B cell (primary cell): Measurements from ENCODE around the gene CACNB4. TPM values are rescaled to one million over a fixed set of nuclear protein-coding genes. Genes with fewer than 3 reads are reported as not detected.

Experiments used
- ATAC-seq: fragments of 200-7000 bp; cut with Tn5 transposase; one replicate; pipeline ENCODE4 v1.10.0; 2021; ENCODE audit warnings: low read depth, mild to moderate bottlenecking, moderate number of reproducible peaks, moderate library complexity
- CTCF ChIA-PET: fragments of 350-600 bp; sonication (Branson Sonifier 250); formaldehyde crosslinking; loops from one replicate; lab custom pipeline; 2021; ENCODE audit warnings: antibody characterized with exemption, inconsistent platforms; lab: Charles Lee
- POLR2A ChIA-PET: fragments of 350-600 bp; sonication (Branson Sonifier 250); formaldehyde crosslinking; loops from one replicate; lab custom pipeline; 2021; ENCODE audit warnings: antibody characterized with exemption; lab: Charles Lee
- DNase-seq: peaks from one replicate; pipeline ENCODE4 v3.0.0; 2013
- H2AFZ ChIP-seq: 2 replicates; pipeline ENCODE4 v1.6.1; 2012; ENCODE audit warnings: mild to moderate bottlenecking, low read depth, low read length; ENCODE audit not compliant: insufficient read depth, poor library complexity, severe bottlenecking
- H3K27ac ChIP-seq, 2 donors: 1 replicate in 1 of 2; 2 replicates in 1 of 2; pipeline ENCODE4 v1.5.1; 2012 to 2013; ENCODE audit warnings: low read length in 2 of 2, mild to moderate bottlenecking in 2 of 2, moderate library complexity in 1 of 2
- H3K27me3 ChIP-seq, 4 experiments: fragments of 200-600 bp in 1 of 4; sonication (generic) in 1 of 4; replicated peaks in 1 of 4; 1 replicate in 2 of 4; 2 replicates in 2 of 4; pipeline versions ENCODE4 v1.6.1 to v1.7.0; 2013 to 2016; ENCODE audit warnings: low read length in 3 of 4, mild to moderate bottlenecking in 2 of 4, mixed read lengths in 1 of 4, moderate library complexity in 1 of 4; ENCODE audit not compliant: insufficient read depth in 4 of 4, control insufficient read depth in 3 of 4; ENCODE audit errors: control extremely low read depth in 1 of 4
- H3K36me3 ChIP-seq, 2 experiments: replicated peaks in 1 of 2; 1 replicate in 1 of 2; 2 replicates in 1 of 2; pipeline versions ENCODE4 v1.6.1 to v1.7.1; 2013; ENCODE audit warnings: low read length in 1 of 2; ENCODE audit not compliant: insufficient read depth in 2 of 2, control insufficient read depth in 1 of 2; ENCODE audit errors: control extremely low read depth in 1 of 2, extremely low read depth in 1 of 2
- H3K4me1 ChIP-seq, 2 donors: fragments of 200-600 bp in 1 of 2; sonication (generic) in 1 of 2; 1 replicate in 1 of 2; 2 replicates in 1 of 2; pipeline versions ENCODE4 v1.5.1 to v1.6.1; 2013 to 2017; ENCODE audit warnings: low read length in 2 of 2; ENCODE audit not compliant: control insufficient read depth in 2 of 2, insufficient read depth in 2 of 2
- H3K4me2 ChIP-seq: replicated peaks from 2 replicates; pipeline ENCODE3; 2012; ENCODE audit warnings: mild to moderate bottlenecking, low read depth, low read length; ENCODE audit not compliant: poor library complexity, severe bottlenecking
- H3K4me3 ChIP-seq, 5 experiments: fragments of 200-600 bp in 1 of 5; sonication (generic) in 1 of 5; 1 replicate in 3 of 5; 2 replicates in 2 of 5; pipeline versions ENCODE4 v1.5.1 to v1.7.0; 2011 to 2016; ENCODE audit warnings: low read length in 4 of 5, mild to moderate bottlenecking in 4 of 5, low read depth in 2 of 5, control low read depth in 1 of 5, moderate library complexity in 1 of 5; ENCODE audit not compliant: insufficient read depth in 1 of 5; ENCODE audit errors: control extremely low read depth in 1 of 5, extremely low read depth in 1 of 5
- H3K79me2 ChIP-seq: fragments of 200-600 bp; sonication (generic); one replicate; pipeline ENCODE4 v1.6.0; 2016; ENCODE audit warnings: low read length; ENCODE audit not compliant: control insufficient read depth, insufficient read depth
- H3K9ac ChIP-seq: fragments of 200-600 bp; sonication (generic); 2 replicates; pipeline ENCODE4 v1.6.1; 2017; ENCODE audit warnings: mild to moderate bottlenecking, low read length, moderate library complexity
- H3K9me3 ChIP-seq, 3 donors: one replicate each; pipeline versions ENCODE4 v1.6.1 to v1.7.1; 2013; ENCODE audit warnings: low read length in 2 of 3; ENCODE audit not compliant: control insufficient read depth in 2 of 3, insufficient read depth in 1 of 3; ENCODE audit errors: control extremely low read depth in 1 of 3
- H4K20me1 ChIP-seq: 2 replicates; pipeline ENCODE4 v1.6.0; 2012; ENCODE audit warnings: mild to moderate bottlenecking, low read length; ENCODE audit not compliant: insufficient read depth, control insufficient read depth, poor library complexity, severe bottlenecking
- H3K27ac Mint-ChIP-seq: one replicate; pipeline ENCODE4 v1.8.0; 2021; ENCODE audit warnings: mixed read lengths
- H3K27me3 Mint-ChIP-seq: one replicate; pipeline ENCODE4 v1.8.0; 2021; ENCODE audit warnings: mixed read lengths
- H3K4me1 Mint-ChIP-seq: one replicate; pipeline ENCODE4 v1.8.0; 2021; ENCODE audit warnings: mixed read lengths
- H3K4me3 Mint-ChIP-seq: one replicate; pipeline ENCODE4 v1.8.0; 2021; ENCODE audit warnings: mixed read lengths
- H3K9me3 Mint-ChIP-seq: one replicate; pipeline ENCODE4 v1.8.0; 2022; ENCODE audit warnings: mixed read lengths; ENCODE audit not compliant: insufficient read depth
- EZH2 ChIP-seq: IDR thresholded peaks from 2 replicates; pipeline ENCODE4 v1.6.1; 2012; ENCODE audit warnings: borderline replicate concordance, low read depth, mild to moderate bottlenecking, moderate library complexity, low read length; ENCODE audit not compliant: insufficient read depth, poor library complexity, severe bottlenecking
- WGBS: methylation state at CpG from one replicate; pipeline ENCODE4 v1.1.5; 2013; ENCODE audit warnings: missing lambda C conversion rate; ENCODE audit not compliant: insufficient coverage; 5-methylcytosine and 5-hydroxymethylcytosine counted together
- intact Hi-C: fragments of 100-400 bp; cut with micrococcal nuclease; formaldehyde crosslinking; loops from one replicate; pipeline ENCODE4 v1.10.0; 2022
- polyA plus RNA-seq: library from polyadenylated mRNA; depleted of rRNA; stranded (reverse); fragments of >200 nt; gene quantifications from 2 replicates; pipeline ENCODE4 v1.2.3, GENCODE V29; 2012
- total RNA-seq, 2 donors: library from RNA; stranded (reverse); fragments of 120-200 nt in 1 of 2; gene quantifications; 1 replicate in 1 of 2; 2 replicates in 1 of 2; pipeline versions ENCODE4 v1.2.3 to v1.2.4, GENCODE V29; 2013 to 2022
- TF ChIP-seq, protein P1 (sequence below): fragments of 200-600 bp; IDR thresholded peaks from one replicate; pipeline ENCODE4 v1.8.0; 2022; ENCODE audit warnings: antibody characterized with exemption, mild to moderate bottlenecking

Gene CACNB4
- total and polyA plus RNA-seq, 2 donors (not counting 1 experiment from before 2014, with no cell fraction given): 0.12 to 1.4 TPM

DNA sequence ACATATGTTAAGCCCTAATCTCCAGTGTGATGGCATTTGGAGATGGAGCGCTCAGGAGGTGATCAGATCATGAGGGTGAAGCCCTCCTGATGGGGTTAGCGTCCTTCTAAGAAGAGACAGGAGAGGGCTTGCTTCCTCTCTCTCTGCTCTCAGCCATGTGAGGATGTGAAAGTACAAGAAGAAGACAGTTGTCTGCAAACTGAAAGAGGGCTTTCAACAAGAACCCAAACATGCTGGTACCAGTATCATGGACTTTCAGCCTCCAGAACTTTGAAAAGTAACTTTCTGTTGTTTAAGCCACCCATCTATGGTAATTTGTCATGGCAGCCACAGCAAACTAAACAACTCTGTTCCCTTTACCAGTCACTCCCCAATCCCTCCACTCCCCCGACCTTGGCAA is 47.4 kb downstream of the CACNB4 start:
- WGBS: no CpG with 5 or more reads among the region's 3 CpGs
- H3K79me2 ChIP-seq: no peaks in the 10 kb centered on the region
- Mint-ChIP-seq H3K4me3 (no peak overlapping the region), H3K4me1 (peaks cover 18% of the 10 kb centered on the region), H3K27ac (no peak overlapping the region), H3K27me3 (no peaks in the 10 kb centered on the region), H3K9me3 (no peaks in the 10 kb centered on the region)
- intact Hi-C loops: no loop called here
- no peak overlapping the region for H3K9ac ChIP-seq
- ChIA-PET POLR2A (no interaction called here), CTCF (no interaction called here)
- H3K36me3 ChIP-seq: no peaks in the 10 kb centered on the region
- H3K27me3 ChIP-seq: no peaks in the 10 kb centered on the region
- no peak overlapping the region for H3K4me2 ChIP-seq
- TF ChIP-seq EZH2: no peak
- TF ChIP-seq, protein P1, sequence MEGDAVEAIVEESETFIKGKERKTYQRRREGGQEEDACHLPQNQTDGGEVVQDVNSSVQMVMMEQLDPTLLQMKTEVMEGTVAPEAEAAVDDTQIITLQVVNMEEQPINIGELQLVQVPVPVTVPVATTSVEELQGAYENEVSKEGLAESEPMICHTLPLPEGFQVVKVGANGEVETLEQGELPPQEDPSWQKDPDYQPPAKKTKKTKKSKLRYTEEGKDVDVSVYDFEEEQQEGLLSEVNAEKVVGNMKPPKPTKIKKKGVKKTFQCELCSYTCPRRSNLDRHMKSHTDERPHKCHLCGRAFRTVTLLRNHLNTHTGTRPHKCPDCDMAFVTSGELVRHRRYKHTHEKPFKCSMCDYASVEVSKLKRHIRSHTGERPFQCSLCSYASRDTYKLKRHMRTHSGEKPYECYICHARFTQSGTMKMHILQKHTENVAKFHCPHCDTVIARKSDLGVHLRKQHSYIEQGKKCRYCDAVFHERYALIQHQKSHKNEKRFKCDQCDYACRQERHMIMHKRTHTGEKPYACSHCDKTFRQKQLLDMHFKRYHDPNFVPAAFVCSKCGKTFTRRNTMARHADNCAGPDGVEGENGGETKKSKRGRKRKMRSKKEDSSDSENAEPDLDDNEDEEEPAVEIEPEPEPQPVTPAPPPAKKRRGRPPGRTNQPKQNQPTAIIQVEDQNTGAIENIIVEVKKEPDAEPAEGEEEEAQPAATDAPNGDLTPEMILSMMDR: no peak
- H3K9me3 ChIP-seq: no peaks in the 10 kb centered on the region
- no peak for ATAC-seq
- H3K27ac ChIP-seq: no peak overlapping the region
- no peaks in the 10 kb centered on the region for H4K20me1 ChIP-seq
- DNase-seq: no peak
- H2AFZ ChIP-seq: no peak overlapping the region
- H3K4me1 ChIP-seq: peaks cover 7 to 11% of the 10 kb centered on the region in 2 donors
- H3K4me3 ChIP-seq: no peak overlapping the region

GRCh38 chr2:152050915-152051314 is 47.9 kb downstream of the CACNB4 start:
- no peaks in the 10 kb centered on the region for H4K20me1 ChIP-seq
- intact Hi-C loops: no loop called here
- no peaks in the 10 kb centered on the region for H3K27me3 Mint-ChIP-seq
- no peak overlapping the region for H2AFZ ChIP-seq
- peaks cover 21% of the 10 kb centered on the region for H3K4me1 Mint-ChIP-seq
- H3K27ac ChIP-seq: no peak overlapping the region
- H3K4me3 ChIP-seq: no peak overlapping the region
- WGBS: 93% methylated on average over 1 of the region's 6 CpGs
- H3K79me2 ChIP-seq: no peaks in the 10 kb centered on the region
- H3K9me3 Mint-ChIP-seq: no peaks in the 10 kb centered on the region
- ChIA-PET CTCF (no interaction called here), POLR2A (no interaction called here)
- H3K4me3 Mint-ChIP-seq: no peak overlapping the region
- no peaks in the 10 kb centered on the region for H3K27me3 ChIP-seq
- H3K9me3 ChIP-seq: no peaks in the 10 kb centered on the region
- ATAC-seq: no peak
- H3K27ac Mint-ChIP-seq: no peak overlapping the region
- no peak overlapping the region for H3K4me2 ChIP-seq
- DNase-seq: no peak
- H3K36me3 ChIP-seq: no peaks in the 10 kb centered on the region
- H3K4me1 ChIP-seq: peaks cover 11 to 15% of the 10 kb centered on the region in 2 donors
- TF ChIP-seq, protein P1: no peak
- no peak for TF ChIP-seq EZH2
- no peak overlapping the region for H3K9ac ChIP-seq
